H1 (cell line): Measurements from ENCODE around the gene CELF4. TPM values are rescaled to one million over a fixed set of nuclear protein-coding genes. Genes with fewer than 3 reads are reported as not detected.

Experiments used
- CTCF ChIA-PET: fragments of 300-600 bp; sonication (Branson Sonifier 250); formaldehyde crosslinking; loops from one replicate; lab custom pipeline; 2021; ENCODE audit not compliant: partially characterized antibody; lab: Charles Lee
- POLR2A ChIA-PET: fragments of 300-600 bp; sonication (Branson Sonifier 250); formaldehyde crosslinking; loops from one replicate; lab custom pipeline; 2021; ENCODE audit warnings: inconsistent platforms; ENCODE audit not compliant: partially characterized antibody; lab: Charles Lee
- DNase-seq, 2 experiments: peaks; one replicate each; pipeline versions ENCODE4 v3.0.0 to v3.0.0-alpha.2; 2010 to 2022; ENCODE audit warnings: low spot score in 2 of 2, low read depth in 1 of 2, mixed read lengths in 1 of 2
- FAIRE-seq: peaks from 2 replicates; lab custom pipeline; 2011; peaks lifted over from hg19 to GRCh38; lab: Jason Lieb, UNC
- H2AFZ ChIP-seq: 2 replicates; pipeline ENCODE4 v1.8.1; 2012; ENCODE audit warnings: low read length, inconsistent platforms
- H2AK5ac ChIP-seq: 2 replicates; pipeline ENCODE4 v1.6.1; 2013; ENCODE audit warnings: low read depth, low read length
- H2BK120ac ChIP-seq: replicated peaks from 2 replicates; pipeline ENCODE3; 2013; ENCODE audit warnings: low read depth, low read length, inconsistent platforms
- H2BK12ac ChIP-seq: 2 replicates; pipeline ENCODE4 v1.6.1; 2013; ENCODE audit warnings: low read depth, low read length
- H2BK15ac ChIP-seq: 2 replicates; pipeline ENCODE4 v1.6.1; 2013; ENCODE audit warnings: low read length
- H2BK20ac ChIP-seq: 2 replicates; pipeline ENCODE4 v1.6.1; 2013; ENCODE audit warnings: low read length
- H2BK5ac ChIP-seq: 2 replicates; pipeline ENCODE4 v1.6.1; 2013; ENCODE audit warnings: low read depth, low read length
- H3K14ac ChIP-seq: 2 replicates; pipeline ENCODE4 v1.6.1; 2013; ENCODE audit warnings: inconsistent platforms; ENCODE audit not compliant: insufficient read length
- H3K18ac ChIP-seq: 2 replicates; pipeline ENCODE4 v1.6.1; 2013; ENCODE audit warnings: low read length; ENCODE audit errors: extremely low read depth
- H3K23ac ChIP-seq: 2 replicates; pipeline ENCODE4 v1.6.1; 2013; ENCODE audit warnings: inconsistent platforms; ENCODE audit not compliant: insufficient read length
- H3K23me2 ChIP-seq: 2 replicates; pipeline ENCODE4 v1.6.1; 2013; ENCODE audit warnings: low read depth, low read length
- H3K27ac ChIP-seq: 2 replicates; pipeline ENCODE4 v1.6.1; 2011; ENCODE audit warnings: low read depth, low read length, inconsistent platforms
- H3K27me3 ChIP-seq, 4 experiments: replicated peaks in 1 of 4; 1 replicate in 1 of 4; 2 replicates in 3 of 4; pipeline versions ENCODE4 v1.6.1 to v1.8.1; 2011 to 2013; ENCODE audit warnings: low read length in 3 of 4, mild to moderate bottlenecking in 3 of 4, inconsistent platforms in 2 of 4, mixed read lengths in 2 of 4, moderate library complexity in 1 of 4; ENCODE audit not compliant: control insufficient read depth in 3 of 4, insufficient read depth in 3 of 4; ENCODE audit errors: extremely low read depth in 1 of 4
- H3K36me3 ChIP-seq, 4 experiments: 2 replicates each; pipeline versions ENCODE4 v1.6.1 to v1.8.1; 2011 to 2013; ENCODE audit warnings: mild to moderate bottlenecking in 4 of 4, low read length in 3 of 4, moderate library complexity in 2 of 4, control low read depth in 1 of 4, inconsistent platforms in 1 of 4; ENCODE audit not compliant: insufficient read depth in 4 of 4, control insufficient read depth in 2 of 4
- H3K4ac ChIP-seq: replicated peaks from 2 replicates; pipeline ENCODE3; 2013; ENCODE audit warnings: low read length, low read depth, mixed read lengths, inconsistent platforms; ENCODE audit not compliant: insufficient read length
- H3K4me1 ChIP-seq, 4 experiments: replicated peaks in 1 of 4; 1 replicate in 1 of 4; 2 replicates in 3 of 4; pipeline versions ENCODE4 v1.6.1 to v1.8.1; 2011 to 2013; ENCODE audit warnings: low read length in 3 of 4, inconsistent platforms in 2 of 4, mixed read lengths in 1 of 4; ENCODE audit not compliant: insufficient read depth in 4 of 4, control insufficient read depth in 3 of 4
- H3K4me2 ChIP-seq, 2 experiments: 2 replicates each; pipeline versions ENCODE4 v1.6.1 to v1.8.1; 2011 to 2013; ENCODE audit warnings: low read depth in 2 of 2, low read length in 2 of 2, control low read depth in 1 of 2, inconsistent platforms in 1 of 2, mild to moderate bottlenecking in 1 of 2; ENCODE audit not compliant: insufficient read depth in 1 of 2
- H3K4me3 ChIP-seq, 4 experiments: fragments of 200-600, 300-600 bp in 1 of 4; sonication (generic), shearing (Covaris generic), sonication (Bioruptor Twin) in 1 of 4; 2 replicates each; pipeline versions ENCODE4 v1.5.1 to v1.8.1; 2011 to 2016; ENCODE audit warnings: low read length in 4 of 4, low read depth in 3 of 4, control low read depth in 2 of 4, inconsistent platforms in 2 of 4, mild to moderate bottlenecking in 2 of 4, mixed read lengths in 1 of 4, moderate library complexity in 1 of 4; ENCODE audit not compliant: insufficient read depth in 2 of 4; ENCODE audit errors: extremely low read depth in 1 of 4
- H3K56ac ChIP-seq: replicated peaks from 2 replicates; pipeline ENCODE3; 2013; ENCODE audit warnings: low read depth, mild to moderate bottlenecking, mixed read lengths, low read length, inconsistent platforms; ENCODE audit not compliant: insufficient read length
- H3K79me1 ChIP-seq: 2 replicates; pipeline ENCODE4 v1.6.1; 2013; ENCODE audit warnings: low read depth, low read length, control low read depth
- H3K79me2 ChIP-seq, 2 experiments: 2 replicates each; pipeline versions ENCODE4 v1.6.1 to v1.8.1; 2012 to 2013; ENCODE audit warnings: low read length in 2 of 2, mild to moderate bottlenecking in 2 of 2, inconsistent platforms in 1 of 2; ENCODE audit not compliant: insufficient read depth in 2 of 2, control insufficient read depth in 1 of 2
- H3K9ac ChIP-seq, 4 experiments: replicated peaks in 1 of 4; 1 replicate in 1 of 4; 2 replicates in 3 of 4; pipeline versions ENCODE4 v1.6.1 to v1.8.1; 2011 to 2013; ENCODE audit warnings: low read depth in 3 of 4, low read length in 3 of 4, control low read depth in 2 of 4, mild to moderate bottlenecking in 2 of 4, moderate library complexity in 2 of 4, inconsistent platforms in 1 of 4; ENCODE audit errors: extremely low read depth in 1 of 4
- H3K9me3 ChIP-seq, 2 experiments: 2 replicates each; pipeline versions ENCODE4 v1.6.1 to v1.8.1; 2012 to 2013; ENCODE audit warnings: mild to moderate bottlenecking in 2 of 2, moderate library complexity in 2 of 2, control low read depth in 1 of 2, inconsistent platforms in 1 of 2, low read depth in 1 of 2, low read length in 1 of 2, mixed read lengths in 1 of 2; ENCODE audit not compliant: insufficient read depth in 2 of 2
- H4K20me1 ChIP-seq, 2 experiments: replicated peaks in 1 of 2; 2 replicates each; pipeline versions ENCODE3 to v1.8.1; 2011 to 2013; ENCODE audit warnings: inconsistent platforms in 2 of 2, low read length in 2 of 2, mild to moderate bottlenecking in 1 of 2; ENCODE audit not compliant: insufficient read depth in 2 of 2, control insufficient read depth in 1 of 2
- H4K5ac ChIP-seq: 2 replicates; pipeline ENCODE4 v1.6.1; 2013; ENCODE audit warnings: low read length, low read depth, mixed read lengths, inconsistent platforms; ENCODE audit not compliant: insufficient read length
- H4K8ac ChIP-seq: 2 replicates; pipeline ENCODE4 v1.8.0; 2013; ENCODE audit warnings: mild to moderate bottlenecking, moderate library complexity, low read length, inconsistent platforms; ENCODE audit not compliant: insufficient read depth; ENCODE audit errors: extremely low read depth
- H4K91ac ChIP-seq: replicated peaks from 2 replicates; pipeline ENCODE3; 2013; ENCODE audit warnings: low read length, mixed read lengths, inconsistent platforms; ENCODE audit not compliant: insufficient read length
- ASH2L ChIP-seq: fragments of 200-600, 300-600 bp; sonication (generic); IDR thresholded peaks from one replicate; pipeline ENCODE4 v1.7.1; 2017; ENCODE audit warnings: low read length
- CEBPB ChIP-seq: IDR thresholded peaks from 2 replicates; pipeline ENCODE4 v1.6.1; 2012; ENCODE audit warnings: low read depth, low read length
- CREB1 ChIP-seq: IDR thresholded peaks from 2 replicates; pipeline ENCODE4 v1.6.1; 2012; ENCODE audit warnings: inconsistent platforms
- KDM4A ChIP-seq: IDR thresholded peaks from one replicate; pipeline ENCODE4 v1.7.1; 2012; ENCODE audit warnings: low read depth, mild to moderate bottlenecking, moderate library complexity, low read length, inconsistent platforms; ENCODE audit not compliant: severe bottlenecking
- NRF1 ChIP-seq: IDR thresholded peaks from 2 replicates; pipeline ENCODE4 v1.6.1; 2011; ENCODE audit warnings: mild to moderate bottlenecking, low read depth, low read length, improper control_type of control experiment
- POLR2A ChIP-seq, 2 experiments: IDR thresholded peaks; 1 replicate in 1 of 2; 2 replicates in 1 of 2; pipeline ENCODE4 v1.6.1; 2011; ENCODE audit warnings: low read depth in 2 of 2, low read length in 2 of 2, mild to moderate bottlenecking in 2 of 2; ENCODE audit errors: control extremely low read depth in 1 of 2
- RAD21 ChIP-seq, 2 experiments: IDR thresholded peaks in 1 of 2; conservative IDR thresholded peaks in 1 of 2; 2 replicates each; pipeline ENCODE4 v1.6.1; 2011; ENCODE audit warnings: low read depth in 2 of 2, low read length in 2 of 2, improper control_type of control experiment in 1 of 2, inconsistent platforms in 1 of 2, mild to moderate bottlenecking in 1 of 2, moderate library complexity in 1 of 2
- RBBP5 ChIP-seq: IDR thresholded peaks from 2 replicates; pipeline ENCODE4 v1.7.1; 2012; ENCODE audit warnings: low read depth, mild to moderate bottlenecking, inconsistent platforms, low read length, moderate library complexity, borderline replicate concordance
- RXRA ChIP-seq: IDR thresholded peaks from 2 replicates; pipeline ENCODE4 v1.6.1; 2011; ENCODE audit warnings: low read depth, mild to moderate bottlenecking, low read length, moderate library complexity; ENCODE audit not compliant: insufficient read depth
- SIX5 ChIP-seq: IDR thresholded peaks from 2 replicates; pipeline ENCODE4 v1.6.1; 2011; ENCODE audit warnings: mild to moderate bottlenecking, low read depth, low read length
- SP2 ChIP-seq: IDR thresholded peaks from 2 replicates; pipeline ENCODE4 v1.6.1; 2012; ENCODE audit warnings: mild to moderate bottlenecking, low read length, inconsistent platforms
- SUZ12 ChIP-seq: fragments of 200-600 bp; sonication (generic); IDR thresholded peaks from 2 replicates; pipeline ENCODE4 v1.6.1; 2012; ENCODE audit warnings: mild to moderate bottlenecking, inconsistent platforms, low read length, moderate library complexity, mixed read lengths
- TEAD4 ChIP-seq: IDR thresholded peaks from 2 replicates; pipeline ENCODE4 v1.6.1; 2012; ENCODE audit warnings: low read depth, low read length, inconsistent platforms, mixed read lengths
- ZNF274 ChIP-seq: IDR thresholded peaks from 2 replicates; pipeline ENCODE4 v1.7.0; 2012; ENCODE audit warnings: low read length, borderline replicate concordance; ENCODE audit errors: extremely low read depth
- WGBS, 2 experiments: shearing (Covaris generic) in 1 of 2; methylation state at CpG; one replicate each; pipeline versions ENCODE4 v1.1.6 to v1.1.7; 2013 to 2015; ENCODE audit warnings: low lambda C conversion rate in 2 of 2, mixed read lengths in 2 of 2, inconsistent platforms in 1 of 2, low coverage in 1 of 2, missing lambda C conversion rate in 1 of 2; ENCODE audit not compliant: insufficient replicate concordance in 2 of 2, insufficient coverage in 1 of 2, insufficient read length in 1 of 2; ENCODE audit errors: extremely low coverage in 1 of 2, missing lambda C conversion rate in 1 of 2; 5-methylcytosine and 5-hydroxymethylcytosine counted together
- polyA plus RNA-seq, 7 experiments: library from polyadenylated mRNA; depleted of rRNA in 3 of 7; stranded (reverse) in 5 of 7; unstranded in 2 of 7; fragments of >200 nt in 5 of 7; fragments of 200-250 nt in 2 of 7; gene quantifications; 1 replicate in 5 of 7; 2 replicates in 1 of 7; 4 replicates in 1 of 7; pipeline versions ENCODE4 v1.2.1 to v1.2.3, GENCODE V29; 2011 to 2013; ENCODE audit warnings: missing spikeins in 2 of 7, mixed read lengths in 2 of 7
- total RNA-seq: library from RNA; stranded (reverse); fragmentation: NEBNext Ultra II Directional; extraction: Animal tissue kit (Norgen Biotek cat#: 25700); gene quantifications from 2 replicates; pipeline ENCODE4 v1.2.1, GENCODE V29; 2021

Gene CELF4
- total and polyA plus RNA-seq, 2 of the 8 experiments (the other 6 are each of a cell fraction or from before 2014, with no cell fraction given): 1.6 to 3.4 TPM

DNA sequence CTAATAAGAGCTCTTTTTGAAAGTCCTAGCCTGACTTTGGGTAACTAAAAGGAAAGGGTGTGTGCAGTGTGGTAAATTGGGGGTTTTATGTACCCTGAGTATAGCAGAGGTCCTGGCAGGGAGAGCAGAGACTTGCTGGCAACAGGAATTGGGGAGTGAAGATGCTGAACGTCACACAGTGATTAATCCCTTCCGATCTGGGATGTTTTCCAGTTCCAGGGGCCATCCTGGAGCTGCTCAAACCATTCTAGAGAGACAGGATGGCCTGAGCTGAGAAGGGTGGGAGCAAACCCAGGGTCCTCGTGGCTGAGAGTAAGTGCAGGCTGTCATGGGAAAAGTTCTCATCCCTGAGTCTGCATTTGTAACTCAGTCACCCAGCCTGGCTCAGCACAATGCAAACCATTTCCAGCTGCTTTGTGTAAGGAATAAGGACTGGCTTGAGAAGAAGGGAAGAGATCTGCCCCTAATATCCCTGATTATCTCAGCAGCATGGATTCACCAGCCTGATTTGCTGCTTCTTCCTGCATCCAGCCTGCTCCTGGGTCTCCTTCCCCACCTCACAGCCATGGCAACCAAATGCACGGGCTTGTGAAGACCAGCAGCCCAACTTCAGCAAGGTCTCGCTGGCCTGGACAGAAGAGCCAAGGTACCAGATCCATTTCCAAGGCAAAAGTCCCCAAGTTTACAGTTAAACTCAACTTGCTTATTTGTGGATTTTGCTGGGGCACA is 47.1 kb upstream of the CELF4 start:
- H2BK15ac ChIP-seq: no peak overlapping the region
- no peaks in the 10 kb centered on the region for H3K36me3 ChIP-seq
- WGBS, 2 experiments: 92% methylated on average over 5 of the region's 5 CpGs; no CpG with 5 or more reads in 1 of the 2 experiments
- H3K4ac ChIP-seq: no peak overlapping the region
- no peak overlapping the region for H2AK5ac ChIP-seq
- no peak overlapping the region; the same call in 1 of the 2 replicates for H2BK12ac ChIP-seq
- H2BK20ac ChIP-seq: no peak overlapping the region
- no peaks in the 10 kb centered on the region for H3K23me2 ChIP-seq
- peak overlapping the region; percentile 14; the same call in 1 of the 2 replicates for H2AFZ ChIP-seq
- H4K8ac ChIP-seq: no peak overlapping the region
- H3K9ac ChIP-seq: 0 out of 7 replicates have a peak overlapping the region, but pooled peaks of 1 of the 4 experiments have one; percentile 11
- H2BK120ac ChIP-seq: no peak overlapping the region
- H4K91ac ChIP-seq: no peak overlapping the region
- no peak overlapping the region for H3K4me2 ChIP-seq
- POLR2A ChIA-PET: no interaction called here
- H3K4me1 ChIP-seq: no peaks in the 10 kb centered on the region; a peak in 1 of 7 replicates
- no peak overlapping the region for H4K5ac ChIP-seq
- H3K18ac ChIP-seq: no peak overlapping the region
- H4K20me1 ChIP-seq: peaks cover 0 to 2% of the 10 kb centered on the region in 2 experiments
- no peak overlapping the region for H3K23ac ChIP-seq
- no peak overlapping the region for H3K14ac ChIP-seq
- no peaks in the 10 kb centered on the region for H3K79me2 ChIP-seq
- no peak overlapping the region for H2BK5ac ChIP-seq
- FAIRE-seq (no peak), DNase-seq (peak in 1 of 2 experiments; percentile 30)
- CTCF ChIA-PET: interaction anchor here (0.6 to 1.8 kb wide), 3 partner anchors 33 to 57 kb away, joined by 3 to 5 read pairs (median 3); no protein-coding TSS in a partner anchor
- H3K27ac ChIP-seq: no peak overlapping the region
- H3K9me3 ChIP-seq: no peaks in the 10 kb centered on the region
- H3K79me1 ChIP-seq: no peaks in the 10 kb centered on the region
- no peak overlapping the region for H3K4me3 ChIP-seq
- no peak overlapping the region for H3K56ac ChIP-seq
- peaks cover 0 to 2% (median 0%) of the 10 kb centered on the region in 4 experiments; a peak in 1 of 7 replicates for H3K27me3 ChIP-seq
- TF ChIP-seq SIX5 (no peak), ZNF274 (no peak), SUZ12 (no peak), SP2 (no peak), ASH2L (no peak), CEBPB (no peak), RAD21 (IDR thresholded peaks at IDR 0.05 in 1 of 2, conservative IDR thresholded peaks at IDR 0.05 in 1 of 2; ENCODE audit: low read depth in 2 of 2, low read length in 2 of 2) (no peak), TEAD4 (no peak), CREB1 (no peak), POLR2A (IDR thresholded peaks at IDR 0.05; ENCODE audit: control extremely low read depth in 1 of 2, low read depth in 2 of 2, low read length in 2 of 2) (no peak), RXRA (no peak), KDM4A (no peak), NRF1 (no peak), RBBP5 (no peak)
